ENCODE data around the gene GPAM.
"Not testable (repeated sequence)": the region's sequence is repeated elsewhere in the genome, so short reads cannot be mapped to it uniquely, and the experiment has no call there.

Gene GPAM, protein sequence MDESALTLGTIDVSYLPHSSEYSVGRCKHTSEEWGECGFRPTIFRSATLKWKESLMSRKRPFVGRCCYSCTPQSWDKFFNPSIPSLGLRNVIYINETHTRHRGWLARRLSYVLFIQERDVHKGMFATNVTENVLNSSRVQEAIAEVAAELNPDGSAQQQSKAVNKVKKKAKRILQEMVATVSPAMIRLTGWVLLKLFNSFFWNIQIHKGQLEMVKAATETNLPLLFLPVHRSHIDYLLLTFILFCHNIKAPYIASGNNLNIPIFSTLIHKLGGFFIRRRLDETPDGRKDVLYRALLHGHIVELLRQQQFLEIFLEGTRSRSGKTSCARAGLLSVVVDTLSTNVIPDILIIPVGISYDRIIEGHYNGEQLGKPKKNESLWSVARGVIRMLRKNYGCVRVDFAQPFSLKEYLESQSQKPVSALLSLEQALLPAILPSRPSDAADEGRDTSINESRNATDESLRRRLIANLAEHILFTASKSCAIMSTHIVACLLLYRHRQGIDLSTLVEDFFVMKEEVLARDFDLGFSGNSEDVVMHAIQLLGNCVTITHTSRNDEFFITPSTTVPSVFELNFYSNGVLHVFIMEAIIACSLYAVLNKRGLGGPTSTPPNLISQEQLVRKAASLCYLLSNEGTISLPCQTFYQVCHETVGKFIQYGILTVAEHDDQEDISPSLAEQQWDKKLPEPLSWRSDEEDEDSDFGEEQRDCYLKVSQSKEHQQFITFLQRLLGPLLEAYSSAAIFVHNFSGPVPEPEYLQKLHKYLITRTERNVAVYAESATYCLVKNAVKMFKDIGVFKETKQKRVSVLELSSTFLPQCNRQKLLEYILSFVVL

DNA sequence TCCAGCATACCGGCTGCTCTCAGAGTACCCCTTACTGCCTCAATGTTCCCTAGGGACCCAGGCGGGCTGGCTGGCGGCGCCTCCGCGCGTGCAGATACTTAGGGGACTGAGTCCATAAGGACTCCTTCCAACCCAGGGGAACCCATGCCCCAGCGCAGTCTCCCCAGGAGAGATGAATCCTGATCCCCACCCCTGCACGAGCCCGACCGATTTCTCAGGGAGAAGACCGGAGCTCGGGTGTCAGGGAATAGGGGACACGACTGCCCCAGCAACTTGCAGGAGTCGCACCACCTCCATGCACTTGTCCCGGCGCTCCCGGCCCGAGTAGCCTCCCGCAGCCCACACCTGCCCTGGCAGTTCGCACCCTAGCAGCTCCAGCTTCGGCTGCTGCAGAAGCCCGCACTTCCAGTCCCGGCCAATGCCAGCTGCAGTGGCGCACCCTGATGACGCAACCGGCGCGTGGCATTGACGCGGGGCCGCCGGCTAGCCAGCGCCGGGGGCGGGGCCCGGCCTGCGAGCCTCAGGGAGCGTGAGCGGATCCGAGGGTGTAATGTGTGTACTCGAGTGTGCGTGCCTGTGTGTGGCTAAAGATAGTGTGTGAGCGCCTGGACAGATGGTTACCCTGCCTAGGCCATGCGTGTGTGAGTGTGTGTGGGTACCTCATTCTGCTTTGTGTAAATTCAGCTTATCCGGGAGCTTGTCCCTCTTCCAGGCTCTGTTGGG lies at the start of gene GPAM:
GPAM (minus strand) TSS at position 437 of the 723 bp plus-strand sequence. CDS start 1,981 bp downstream, outside the sequence.
- peak; percentile 88 to 98 (median 94) for DNase-seq

DNA sequence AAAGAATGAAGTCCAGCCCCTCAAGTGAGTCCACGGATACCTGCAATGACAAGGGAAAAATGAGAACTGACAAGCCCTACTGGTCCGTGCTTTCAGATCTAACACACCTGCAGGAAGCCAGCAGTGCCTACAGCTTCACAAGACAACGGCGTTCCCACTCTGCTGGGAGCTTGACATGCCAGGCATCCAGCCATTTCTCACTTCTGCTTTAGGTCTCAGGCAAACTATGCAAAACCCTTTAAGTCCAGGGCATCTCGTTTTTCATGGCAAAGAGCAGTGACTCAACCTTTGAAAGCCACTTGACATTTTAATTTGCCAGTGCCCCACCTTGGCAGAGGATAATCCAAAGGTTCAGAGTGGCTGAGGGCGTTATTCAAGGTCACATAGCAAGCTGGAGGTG lies 49.1 kb upstream of the GPAM start:
- no peak for DNase-seq

DNA sequence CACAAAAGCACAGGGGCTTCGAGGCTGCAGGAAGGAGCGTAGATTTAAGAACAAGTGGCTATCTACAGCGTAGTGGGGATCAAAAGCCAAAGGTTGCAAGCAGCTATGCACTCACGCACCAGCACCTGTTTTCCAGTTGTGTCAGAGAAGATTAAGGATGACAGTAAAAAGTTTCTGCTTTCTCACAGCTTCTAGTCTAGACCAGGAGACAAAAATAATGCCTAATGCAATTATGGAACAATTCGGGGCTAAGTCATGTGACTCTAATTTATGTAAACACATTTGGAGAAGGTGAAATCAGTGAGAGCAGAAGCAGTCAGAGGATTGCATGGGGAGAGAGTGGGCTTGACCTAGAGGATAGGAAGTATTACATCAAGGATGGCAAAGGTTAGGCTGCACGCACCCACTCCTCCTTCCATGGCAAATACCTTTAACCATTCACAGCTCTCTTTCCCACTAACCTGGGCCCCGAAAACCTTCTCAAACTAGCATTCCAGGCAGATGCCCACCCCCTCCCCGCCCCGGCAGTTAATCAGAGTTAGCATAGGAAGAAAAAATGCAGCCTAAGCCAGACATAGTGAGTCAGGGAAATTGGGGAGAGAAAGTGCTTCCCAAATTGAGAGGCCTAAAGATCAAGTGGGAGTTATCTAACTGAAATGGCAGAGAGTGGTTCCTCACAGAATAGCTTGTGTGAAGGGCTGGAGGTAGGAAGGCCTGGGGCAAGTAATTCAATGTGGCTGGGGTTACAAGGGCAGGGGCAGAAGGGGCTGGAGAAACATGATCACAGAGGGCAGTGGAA lies 48.2 kb upstream of the GPAM start:
- no peak for DNase-seq

DNA sequence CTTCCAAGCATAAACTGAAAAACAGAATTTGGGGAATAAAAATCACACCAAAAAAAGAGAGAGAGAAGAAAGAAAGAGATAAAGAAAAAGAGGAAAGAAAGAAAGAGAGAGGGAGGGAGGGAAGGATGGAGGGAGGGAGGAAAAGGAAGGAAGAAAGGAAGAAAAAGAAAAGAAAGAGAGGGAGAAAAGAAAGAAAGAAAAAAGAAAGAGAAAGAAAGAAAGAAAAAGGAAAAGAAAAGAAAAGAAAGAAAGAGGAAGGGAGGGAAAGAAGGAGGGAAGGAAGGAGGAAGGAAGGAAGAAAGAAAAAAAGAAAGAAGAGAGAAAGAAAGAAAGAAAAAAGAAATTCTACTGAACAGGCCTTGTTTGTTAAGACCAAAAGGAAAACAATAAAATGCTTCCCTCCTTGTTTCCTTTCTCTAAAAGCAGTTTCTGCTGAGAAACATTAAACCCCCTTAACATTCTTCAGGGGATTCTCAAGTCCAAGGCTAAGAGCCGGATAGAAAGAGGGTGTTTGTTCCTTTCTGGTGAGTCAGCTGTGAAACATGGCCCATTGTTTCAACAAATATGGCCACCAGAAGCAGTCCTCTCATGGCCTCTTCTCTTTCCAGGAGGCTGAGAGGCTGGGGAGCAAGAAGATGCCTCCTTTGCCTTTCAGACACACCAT lies 46.9 kb upstream of the GPAM start:
- no peak for DNase-seq

DNA sequence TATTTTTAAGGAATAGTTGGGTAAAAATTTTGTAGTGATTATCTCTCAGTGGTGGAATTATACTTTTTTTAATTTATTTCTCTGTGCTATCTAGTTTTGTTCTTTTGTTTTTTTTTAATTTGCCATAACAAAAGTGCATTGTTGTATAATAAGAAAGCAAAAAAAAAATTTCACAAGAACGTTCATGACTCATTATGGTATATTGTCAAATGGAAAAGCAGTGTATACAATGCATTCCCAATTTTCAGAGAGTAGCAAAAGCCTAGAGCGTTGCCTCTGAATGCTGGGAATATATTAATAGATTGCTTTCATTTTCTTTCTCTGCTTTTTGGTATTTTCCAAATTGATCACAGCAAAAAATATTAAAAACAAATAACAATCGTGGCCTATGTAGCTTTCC lies 46.3 kb upstream of the GPAM start:
- DNase-seq, result no peak

DNA sequence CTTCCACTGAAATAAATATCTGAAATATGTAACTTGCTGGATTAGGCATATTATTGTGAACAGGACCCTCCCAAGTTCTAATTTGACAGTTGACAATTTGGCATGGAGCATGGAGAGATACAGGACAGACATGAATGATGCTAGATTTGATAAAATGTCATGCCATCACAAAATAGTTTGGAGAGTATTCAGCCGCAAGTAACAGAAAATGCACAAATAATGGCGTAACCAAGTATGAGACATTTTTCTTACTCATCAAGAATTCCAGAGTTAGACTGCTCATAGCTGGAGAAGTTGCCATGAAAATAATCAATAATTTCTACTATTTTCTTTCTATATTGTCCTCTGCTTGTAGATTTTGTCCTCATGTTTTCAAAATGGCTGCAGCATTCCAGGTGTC lies 45.5 kb upstream of the GPAM start:
- no peak for DNase-seq

DNA sequence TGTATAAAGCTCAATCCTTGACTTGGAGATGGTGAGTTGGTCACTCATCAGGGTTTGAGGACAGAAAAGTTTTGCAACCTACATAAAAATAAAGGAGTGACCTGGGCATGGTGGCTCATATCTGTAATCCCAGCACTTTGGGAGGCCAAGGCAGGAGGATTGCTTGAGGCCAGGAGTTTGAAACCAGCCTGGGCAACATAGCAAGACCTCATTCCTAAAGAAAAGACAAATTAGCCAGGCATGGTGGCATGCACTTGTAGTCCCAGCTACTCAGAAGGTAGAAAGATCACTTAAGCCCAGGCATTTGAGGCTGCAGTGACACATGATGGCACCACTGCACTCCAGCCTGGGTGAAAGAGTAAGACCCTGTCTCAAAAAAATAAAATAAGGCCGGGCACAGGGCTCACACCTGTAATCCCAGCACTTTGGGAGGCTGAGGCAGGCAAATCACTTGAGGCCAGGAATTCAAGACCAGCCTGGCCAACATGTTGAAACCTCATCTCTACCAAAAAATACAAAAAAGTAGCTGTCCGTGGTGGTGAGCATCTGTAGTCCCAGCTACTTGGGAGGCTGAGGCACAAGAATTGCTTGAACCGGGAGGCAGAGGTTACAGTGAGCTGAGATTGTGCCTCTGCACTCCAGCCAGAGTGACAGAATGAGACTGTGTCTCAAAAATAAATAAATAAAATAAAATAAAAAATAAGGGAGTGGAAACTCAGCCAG lies 45.0 kb upstream of the GPAM start:
- DNase-seq, result not testable (repeated sequence)

DNA sequence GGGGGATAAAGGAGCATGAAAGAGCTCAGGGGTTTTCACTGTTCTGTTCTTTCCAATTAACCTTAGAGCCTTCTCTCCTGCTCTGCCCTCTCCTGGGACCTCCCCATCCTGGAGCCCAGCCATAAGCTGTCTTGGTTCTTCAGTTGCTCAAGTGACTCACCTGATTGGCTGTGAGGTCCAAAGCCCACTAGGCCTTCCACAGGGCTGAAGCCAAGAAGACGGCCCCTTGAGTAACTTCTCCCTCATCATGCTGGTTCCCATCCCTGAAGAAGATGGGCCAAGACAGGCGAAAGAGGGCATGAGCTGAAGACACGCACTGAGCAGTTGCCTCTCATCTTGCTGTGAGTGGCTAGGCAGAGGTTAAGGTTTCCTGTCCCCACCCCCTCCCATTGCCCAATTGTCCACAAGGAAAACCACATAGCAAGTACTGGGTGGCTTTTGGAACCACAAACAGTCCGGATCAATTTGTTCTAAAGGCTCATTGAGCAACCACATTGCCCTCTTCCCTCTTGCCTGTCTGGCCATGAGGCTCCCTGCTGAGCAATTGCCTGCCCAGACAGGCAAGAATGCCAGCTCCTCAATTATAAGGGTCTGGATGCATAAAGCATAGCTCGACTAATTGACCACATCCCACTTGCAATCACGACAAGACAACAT lies 43.9 kb upstream of the GPAM start:
- no peak for DNase-seq

DNA sequence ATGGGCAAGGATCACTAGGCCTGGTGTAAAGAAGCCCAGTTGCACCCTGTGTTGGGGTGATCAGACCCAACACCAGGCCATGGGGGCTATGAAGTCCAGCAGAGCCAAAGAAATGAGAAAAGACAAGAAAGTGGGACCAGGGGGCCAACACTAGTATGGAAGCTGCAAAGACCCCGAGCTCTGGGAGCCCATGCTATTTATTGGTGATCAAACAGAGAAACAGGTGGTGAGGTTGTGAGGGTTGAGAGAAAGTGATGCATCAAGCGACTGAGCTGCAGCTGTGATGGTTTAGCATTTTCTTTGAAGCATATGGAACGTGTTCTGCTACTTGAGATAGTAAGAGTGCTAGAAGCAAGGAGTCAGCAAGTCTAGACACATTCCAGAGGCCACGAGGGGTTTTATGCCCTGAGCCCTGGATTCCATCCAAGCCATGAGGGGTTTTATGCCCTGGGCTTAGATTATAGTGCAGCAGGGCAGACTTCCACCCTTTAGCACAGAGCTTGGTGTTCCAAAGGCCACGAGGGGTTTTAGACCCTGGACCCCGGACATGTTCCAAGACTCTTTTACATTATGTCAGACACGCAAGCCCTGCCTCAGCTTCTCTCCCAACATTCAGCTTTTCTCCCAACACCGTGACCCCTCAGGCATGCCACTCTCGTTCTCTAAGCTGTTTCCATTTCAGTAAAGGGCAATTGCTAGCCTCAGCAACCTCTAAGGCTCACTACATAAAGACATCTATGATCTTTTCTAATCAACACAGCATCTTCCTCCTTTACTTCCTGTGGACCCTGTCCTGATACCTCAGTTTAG lies 43.1 kb upstream of the GPAM start:
- DNase-seq, result no peak

DNA sequence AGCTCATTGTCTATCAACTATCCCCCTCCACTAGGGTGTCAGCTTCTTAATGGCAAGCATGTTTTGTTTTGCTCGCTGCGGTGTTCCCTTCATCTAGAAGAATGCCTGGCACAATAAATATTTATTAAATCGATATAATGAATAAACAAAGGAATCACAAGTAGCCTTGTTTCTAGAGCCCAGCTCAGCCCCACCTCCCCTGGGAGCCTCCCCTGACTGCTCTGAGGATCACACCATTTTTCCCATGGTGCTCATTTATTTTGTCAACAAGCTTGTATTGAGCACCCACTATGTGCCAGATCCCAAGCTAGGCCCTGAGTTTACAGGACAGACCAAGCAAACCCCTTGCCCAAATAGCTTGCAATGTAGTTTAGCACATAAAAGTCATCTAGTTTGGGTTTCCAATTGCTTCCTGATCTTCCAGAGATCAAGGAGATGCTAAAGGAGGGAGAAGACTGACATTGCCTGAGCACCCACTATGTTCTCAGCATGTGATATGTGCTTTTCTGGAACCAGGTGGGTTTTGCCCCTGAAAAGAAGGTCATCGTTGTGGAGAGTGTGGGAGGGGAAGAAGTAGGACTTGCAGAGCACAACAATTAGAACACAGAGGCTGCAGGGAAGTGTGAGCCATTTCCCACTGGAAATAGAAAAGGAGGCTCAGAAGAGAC lies 42.3 kb upstream of the GPAM start:
- DNase-seq, result no peak

DNA sequence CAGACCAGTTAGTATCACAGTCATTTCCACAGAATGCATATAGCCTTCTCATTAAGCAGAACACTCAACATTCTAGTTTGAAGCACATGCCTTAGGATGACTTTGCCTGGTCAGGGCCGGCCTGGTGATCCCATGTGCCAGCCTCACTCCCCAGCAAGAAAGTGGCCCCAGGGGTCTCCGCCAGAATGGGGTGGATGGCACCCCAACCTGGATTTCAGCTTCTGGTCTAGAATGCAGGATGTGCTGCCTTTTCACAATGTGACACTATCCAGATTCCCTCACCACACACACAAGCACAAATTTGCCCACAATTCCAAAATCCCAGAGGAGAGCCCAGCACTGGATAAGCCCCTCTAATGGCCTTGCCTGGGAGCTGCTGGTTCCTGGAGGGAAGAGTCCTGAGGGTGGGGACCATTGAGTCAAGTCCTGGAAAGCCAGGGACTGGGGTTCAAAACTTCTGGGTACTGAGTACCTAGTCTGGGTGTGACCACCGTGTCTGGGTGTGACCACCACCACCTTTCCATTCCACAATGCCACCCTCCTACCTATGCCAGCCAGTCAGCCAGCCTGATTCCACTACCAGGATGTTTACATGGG lies 41.5 kb upstream of the GPAM start:
- no peak for DNase-seq

DNA sequence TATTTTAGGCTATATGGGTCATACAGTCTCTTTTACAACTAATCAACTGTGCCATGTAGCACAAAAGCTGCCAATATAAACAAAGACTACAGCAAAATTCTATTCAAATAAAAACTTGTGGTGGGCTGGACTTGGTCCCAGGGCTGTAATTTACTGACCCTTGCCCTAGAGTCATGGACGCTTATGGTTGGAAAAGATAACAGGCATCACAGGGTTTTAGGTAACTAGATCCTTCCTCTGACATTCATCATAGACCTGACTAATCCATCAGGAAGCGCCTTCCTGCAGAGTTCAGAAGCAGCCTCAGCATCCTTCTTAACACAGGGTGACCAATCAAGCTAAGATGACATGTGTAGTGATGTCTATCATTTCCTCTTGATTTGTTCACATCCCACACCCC lies 40.2 kb upstream of the GPAM start:
- DNase-seq, result no peak

DNA sequence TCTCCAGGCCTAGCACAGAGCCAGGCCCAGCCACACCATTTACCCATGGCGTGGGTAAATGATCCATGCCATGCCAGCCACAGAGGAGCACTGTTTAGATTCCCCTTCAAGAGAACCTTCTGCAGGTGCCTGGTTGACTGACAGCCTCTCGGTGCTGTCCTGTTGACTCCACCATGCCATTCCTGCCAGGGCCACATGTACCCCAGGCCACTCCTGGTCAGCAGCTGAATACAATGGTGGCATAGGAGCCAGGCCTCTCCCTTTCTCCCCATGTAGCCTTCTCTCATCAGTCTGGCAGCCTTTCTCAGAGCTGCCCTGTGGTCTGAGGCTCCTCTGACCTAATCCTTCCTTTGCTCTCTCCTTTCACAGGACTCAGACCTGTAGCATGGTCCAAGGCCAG lies 39.2 kb upstream of the GPAM start:
- no peak for DNase-seq

DNA sequence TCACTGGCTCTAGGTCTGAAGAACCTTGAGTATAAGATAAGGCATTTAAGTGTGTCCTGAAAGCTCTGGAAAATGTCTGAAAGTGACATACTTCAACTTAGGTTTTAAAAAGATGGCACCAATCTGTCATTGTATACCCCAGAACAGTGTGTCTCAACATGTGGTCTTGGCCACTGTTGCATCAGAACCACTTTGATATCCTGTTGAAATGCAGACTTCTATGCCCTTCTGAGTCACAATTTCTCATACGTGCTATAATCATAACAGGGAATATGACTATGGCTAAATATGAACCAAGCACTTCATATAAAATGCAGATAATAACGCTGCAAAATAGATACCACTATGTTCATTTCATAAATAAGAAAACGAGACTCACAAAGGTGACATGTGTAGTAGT lies 38.0 kb upstream of the GPAM start:
- DNase-seq, result no peak

DNA sequence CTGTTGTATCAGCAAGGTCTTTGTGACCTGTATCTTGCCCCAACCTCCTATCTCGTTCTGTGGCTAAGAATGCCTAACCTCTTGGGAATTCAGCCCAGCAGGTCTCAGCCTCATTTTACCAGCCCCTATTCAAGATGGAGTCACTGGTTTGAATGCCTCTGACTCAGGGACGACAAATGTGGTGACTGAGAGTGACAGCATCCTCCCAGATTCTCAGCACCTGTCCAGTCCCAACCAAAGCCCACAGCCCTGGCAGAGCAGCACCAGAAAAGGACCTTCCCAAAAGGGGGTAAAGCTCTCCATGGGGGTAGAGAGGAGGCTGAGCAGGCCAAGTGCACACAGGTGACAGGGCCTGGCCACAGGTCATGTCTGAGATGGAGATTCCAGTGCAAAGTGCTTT lies 35.4 kb upstream of the GPAM start:
- DNase-seq, result no peak

DNA sequence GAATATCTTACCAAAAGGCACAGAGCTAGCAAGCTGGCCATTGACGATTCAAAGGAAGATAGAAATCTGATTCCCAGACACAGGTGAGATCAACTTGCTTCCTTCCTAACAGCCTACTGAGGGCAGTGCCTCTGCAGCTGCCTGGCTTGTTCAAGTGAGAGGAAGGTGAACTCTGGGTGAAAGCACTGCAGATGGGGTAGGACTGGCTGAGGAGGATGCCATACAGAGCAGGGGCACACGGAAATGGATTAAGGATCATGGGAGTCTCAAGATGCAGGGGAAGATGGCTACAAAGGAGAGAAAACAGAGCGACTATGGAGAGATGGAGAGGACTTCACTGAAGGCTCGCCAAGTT lies 34.4 kb upstream of the GPAM start:
- DNase-seq, result no peak

DNA sequence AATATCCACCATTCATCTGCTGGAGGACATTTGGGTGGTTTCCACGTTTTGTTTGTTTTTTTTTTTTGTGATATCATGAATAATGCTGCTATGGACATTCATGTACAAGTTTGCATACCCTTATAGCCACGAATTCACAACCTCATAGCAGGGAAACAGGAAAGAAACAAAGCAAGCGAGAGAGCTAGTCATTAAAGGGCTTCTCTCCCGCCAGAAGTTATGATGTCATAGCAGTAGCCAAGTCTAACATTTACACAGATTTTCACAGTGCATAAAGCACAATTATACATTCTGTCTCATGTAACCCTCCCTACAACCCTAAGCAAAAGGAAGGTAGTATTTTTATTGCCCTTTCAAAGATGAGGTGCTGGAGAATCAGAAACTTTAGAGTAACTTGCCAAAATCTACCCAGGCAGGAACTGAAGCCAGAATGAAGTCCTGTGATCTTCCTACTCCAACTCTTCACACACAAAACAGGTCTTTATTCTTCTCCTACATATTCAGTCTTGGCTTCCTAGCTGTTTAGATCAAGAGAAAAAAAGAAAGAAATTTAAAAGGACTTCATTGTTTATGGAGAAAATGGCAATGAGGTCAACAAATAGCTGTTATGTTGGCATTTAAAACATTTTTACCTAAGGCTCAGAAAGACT lies 33.9 kb upstream of the GPAM start:
- DNase-seq, result no peak

DNA sequence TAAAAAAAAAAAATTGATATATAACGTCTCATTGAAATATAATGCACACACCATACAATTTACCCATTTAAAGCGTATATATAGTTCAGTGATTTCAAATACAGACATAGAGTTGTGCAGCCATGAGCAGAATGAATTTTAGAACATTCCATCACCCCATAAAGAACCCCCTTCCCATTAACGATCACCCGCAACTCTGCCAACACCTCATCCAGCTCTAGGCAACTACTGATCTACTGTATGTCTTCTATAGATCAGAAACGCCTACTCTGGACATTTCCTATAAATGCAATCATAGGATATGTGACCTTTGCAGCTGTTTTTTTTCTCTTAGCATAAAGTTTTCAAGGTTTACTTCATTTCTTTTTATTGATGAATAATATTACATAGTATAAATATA lies 33.4 kb upstream of the GPAM start:
- no peak for DNase-seq

DNA sequence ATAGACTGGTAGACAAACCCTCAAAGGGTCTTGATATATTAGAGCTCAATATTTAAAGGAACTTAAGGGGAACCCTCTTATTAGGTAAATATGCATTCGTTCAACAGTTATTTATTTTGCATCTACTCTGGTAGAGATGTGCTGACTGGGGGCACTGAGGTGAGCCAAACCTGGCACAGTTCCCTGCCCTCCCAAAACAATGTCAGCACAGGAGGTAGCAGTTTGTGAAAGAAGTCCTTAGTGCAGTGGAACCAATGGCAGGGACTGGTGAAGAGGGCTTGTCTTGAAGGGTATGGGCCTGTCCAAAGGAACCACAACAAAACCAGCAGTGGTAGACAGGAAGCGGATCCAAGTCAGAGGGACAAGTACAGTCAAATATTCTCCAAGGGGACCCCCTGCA lies 32.6 kb upstream of the GPAM start:
- DNase-seq, result no peak
